Lower leg skin (tissue), 3 donors: ENCODE measurements around the gene ZMIZ2.

Experiments
- CTCF ChIP-seq, 3 donors: fragments of 450-650 bp; IDR thresholded peaks; one replicate each; pipeline ENCODE4 v1.5.1; 2016; ENCODE audit warnings: antibody characterized with exemption in 3 of 3, mild to moderate bottlenecking in 3 of 3, moderate library complexity in 2 of 3
- POLR2A ChIP-seq, 2 donors: fragments of 450-650 bp; IDR thresholded peaks; one replicate each; pipeline ENCODE4 v1.6.1; 2016 to 2017; ENCODE audit warnings: antibody characterized with exemption in 2 of 2, mild to moderate bottlenecking in 1 of 2, moderate library complexity in 1 of 2

- TF ChIP-seq CTCF (IDR thresholded peaks at IDR 0.05) (no peak), POLR2A (IDR thresholded peaks at IDR 0.05) (no peak)
These were observed 27.6 kb downstream of the ZMIZ2 start for GRCh38 chr7:44776211-44776610.
